ENCODE data around the gene TMEM115. TPM values are rescaled to one million over a fixed set of nuclear protein-coding genes. Genes with fewer than 3 reads are reported as not detected.

Gene TMEM115
- total RNA-seq, 4 donors from 2014 or later: 24.2 to 41.6 (median 30.6) TPM

DNA sequence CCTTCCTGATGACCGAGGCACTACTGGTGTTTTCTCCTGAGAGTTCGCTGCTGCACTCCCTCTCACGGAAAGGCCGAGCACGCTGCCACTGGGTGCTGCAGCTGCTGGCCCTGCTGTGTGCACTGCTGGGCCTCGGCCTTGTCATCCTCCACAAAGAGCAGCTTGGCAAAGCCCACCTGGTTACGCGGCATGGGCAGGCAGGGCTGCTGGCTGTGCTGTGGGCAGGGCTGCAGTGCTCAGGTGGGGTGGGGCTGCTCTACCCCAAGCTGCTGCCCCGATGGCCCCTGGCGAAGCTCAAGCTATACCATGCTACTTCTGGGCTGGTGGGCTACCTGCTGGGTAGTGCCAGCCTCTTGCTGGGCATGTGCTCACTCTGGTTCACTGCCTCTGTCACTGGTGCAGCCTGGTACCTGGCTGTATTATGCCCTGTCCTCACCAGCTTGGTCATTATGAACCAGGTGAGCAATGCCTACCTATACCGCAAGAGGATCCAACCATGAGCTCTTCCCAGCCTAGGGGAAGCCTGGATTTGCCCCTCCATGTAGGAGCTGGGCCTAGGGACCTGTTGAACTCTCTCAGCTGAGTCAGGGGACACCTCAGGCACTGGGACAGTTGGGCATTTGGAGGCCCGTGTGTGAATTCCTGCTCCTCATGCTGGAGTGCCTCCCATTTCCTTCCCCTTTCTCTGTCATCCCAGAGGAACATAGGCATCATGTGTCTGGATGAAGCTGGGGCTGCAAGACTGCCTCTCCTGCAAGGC is 5.9 kb downstream of the TMEM115 start:
- no peak for TF ChIP-seq POLR2A (IDR thresholded peaks at IDR 0.05)
- TF ChIP-seq, protein P1, sequence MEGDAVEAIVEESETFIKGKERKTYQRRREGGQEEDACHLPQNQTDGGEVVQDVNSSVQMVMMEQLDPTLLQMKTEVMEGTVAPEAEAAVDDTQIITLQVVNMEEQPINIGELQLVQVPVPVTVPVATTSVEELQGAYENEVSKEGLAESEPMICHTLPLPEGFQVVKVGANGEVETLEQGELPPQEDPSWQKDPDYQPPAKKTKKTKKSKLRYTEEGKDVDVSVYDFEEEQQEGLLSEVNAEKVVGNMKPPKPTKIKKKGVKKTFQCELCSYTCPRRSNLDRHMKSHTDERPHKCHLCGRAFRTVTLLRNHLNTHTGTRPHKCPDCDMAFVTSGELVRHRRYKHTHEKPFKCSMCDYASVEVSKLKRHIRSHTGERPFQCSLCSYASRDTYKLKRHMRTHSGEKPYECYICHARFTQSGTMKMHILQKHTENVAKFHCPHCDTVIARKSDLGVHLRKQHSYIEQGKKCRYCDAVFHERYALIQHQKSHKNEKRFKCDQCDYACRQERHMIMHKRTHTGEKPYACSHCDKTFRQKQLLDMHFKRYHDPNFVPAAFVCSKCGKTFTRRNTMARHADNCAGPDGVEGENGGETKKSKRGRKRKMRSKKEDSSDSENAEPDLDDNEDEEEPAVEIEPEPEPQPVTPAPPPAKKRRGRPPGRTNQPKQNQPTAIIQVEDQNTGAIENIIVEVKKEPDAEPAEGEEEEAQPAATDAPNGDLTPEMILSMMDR (IDR thresholded peaks at IDR 0.05): no peak
- H3K9me3 ChIP-seq: no peaks in the 10 kb centered on the region
- DNase-seq: no peak
- intact Hi-C loops (cut with DNase I): no loop called here
- H3K27me3 ChIP-seq: no peaks in the 10 kb centered on the region
- H3K4me1 ChIP-seq: peaks cover 44 to 92% (median 53%) of the 10 kb centered on the region in 3 donors
- H3K36me3 ChIP-seq: peaks cover 20 to 70% (median 28%) of the 10 kb centered on the region in 3 donors
- H3K4me3 ChIP-seq: no peak overlapping the region
- no peak overlapping the region for H3K27ac ChIP-seq
- WGBS, 2 donors: 73 to 74% methylated on average over 3 to 7 of the region's 12 CpGs

DNA sequence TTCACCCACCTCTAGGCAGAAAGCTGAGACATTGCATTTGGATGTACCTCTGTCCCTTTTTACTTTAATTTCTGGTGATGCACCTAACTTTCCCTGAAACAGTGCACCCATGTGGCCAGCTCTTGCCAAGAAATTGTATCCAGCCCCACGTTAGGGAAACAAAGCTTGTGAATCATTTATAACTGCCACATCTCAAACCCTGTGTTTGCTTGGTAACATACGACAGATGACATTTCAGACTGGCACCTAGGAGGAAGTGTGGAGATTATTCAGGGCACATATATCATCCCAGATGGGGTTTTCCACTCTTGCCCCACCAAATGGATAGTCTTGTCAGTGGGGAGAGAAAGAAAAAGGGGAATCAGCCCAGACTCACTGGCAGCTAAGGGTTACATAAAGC is 6.5 kb downstream of the TMEM115 start:
- TF ChIP-seq, protein P1 (IDR thresholded peaks at IDR 0.05): no peak
- no peak for TF ChIP-seq POLR2A (IDR thresholded peaks at IDR 0.05)
- no peaks in the 10 kb centered on the region for H3K9me3 ChIP-seq
- H3K27me3 ChIP-seq: no peaks in the 10 kb centered on the region
- no peak overlapping the region for H3K27ac ChIP-seq
- no peak overlapping the region for H3K4me3 ChIP-seq
- intact Hi-C loops (cut with DNase I): no loop called here
- peaks cover 38 to 92% (median 46%) of the 10 kb centered on the region in 3 donors for H3K4me1 ChIP-seq
- no peak for DNase-seq
- peaks cover 20 to 70% (median 27%) of the 10 kb centered on the region in 3 donors for H3K36me3 ChIP-seq
- 8 to 31% methylated on average over 2 of the region's 2 CpGs for WGBS, 2 donors

DNA sequence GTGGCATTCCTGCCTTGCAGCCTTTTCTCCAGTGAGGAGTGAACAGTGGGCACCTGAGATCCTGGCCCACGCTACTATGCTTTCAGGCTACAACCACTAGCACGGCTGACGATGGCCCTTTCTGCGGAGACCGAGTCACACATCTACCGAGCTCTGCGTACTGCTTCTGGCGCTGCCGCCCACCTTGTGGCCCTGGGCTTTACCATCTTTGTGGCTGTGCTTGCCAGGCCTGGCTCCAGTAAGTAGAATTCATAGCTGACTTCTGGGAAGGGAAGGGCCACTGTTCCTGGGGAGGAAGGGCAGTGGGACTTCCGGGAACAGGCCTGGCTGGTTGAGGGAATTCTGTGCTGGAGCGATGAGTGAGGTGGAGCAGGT is 8.0 kb downstream of the TMEM115 start:
- Histone ChIP-seq H3K9me3 (no peaks in the 10 kb centered on the region), H3K4me3 (peak overlapping the region; percentile 64 to 97 (median 79)), H3K27me3 (no peaks in the 10 kb centered on the region), H3K27ac (peak overlapping the region; percentile 87 to 99 (median 95)), H3K36me3 (peaks cover 20 to 59% (median 24%) of the 10 kb centered on the region in 3 donors), H3K4me1 (peaks cover 23 to 92% (median 32%) of the 10 kb centered on the region in 3 donors)
- 28 to 39% methylated on average over 6 to 8 of the region's 11 CpGs for WGBS, 2 donors
- DNase-seq: no peak
- TF ChIP-seq, protein P1 (IDR thresholded peaks at IDR 0.05): no peak
- TF ChIP-seq POLR2A (IDR thresholded peaks at IDR 0.05): no peak
- intact Hi-C loops (cut with DNase I): no loop called here

DNA sequence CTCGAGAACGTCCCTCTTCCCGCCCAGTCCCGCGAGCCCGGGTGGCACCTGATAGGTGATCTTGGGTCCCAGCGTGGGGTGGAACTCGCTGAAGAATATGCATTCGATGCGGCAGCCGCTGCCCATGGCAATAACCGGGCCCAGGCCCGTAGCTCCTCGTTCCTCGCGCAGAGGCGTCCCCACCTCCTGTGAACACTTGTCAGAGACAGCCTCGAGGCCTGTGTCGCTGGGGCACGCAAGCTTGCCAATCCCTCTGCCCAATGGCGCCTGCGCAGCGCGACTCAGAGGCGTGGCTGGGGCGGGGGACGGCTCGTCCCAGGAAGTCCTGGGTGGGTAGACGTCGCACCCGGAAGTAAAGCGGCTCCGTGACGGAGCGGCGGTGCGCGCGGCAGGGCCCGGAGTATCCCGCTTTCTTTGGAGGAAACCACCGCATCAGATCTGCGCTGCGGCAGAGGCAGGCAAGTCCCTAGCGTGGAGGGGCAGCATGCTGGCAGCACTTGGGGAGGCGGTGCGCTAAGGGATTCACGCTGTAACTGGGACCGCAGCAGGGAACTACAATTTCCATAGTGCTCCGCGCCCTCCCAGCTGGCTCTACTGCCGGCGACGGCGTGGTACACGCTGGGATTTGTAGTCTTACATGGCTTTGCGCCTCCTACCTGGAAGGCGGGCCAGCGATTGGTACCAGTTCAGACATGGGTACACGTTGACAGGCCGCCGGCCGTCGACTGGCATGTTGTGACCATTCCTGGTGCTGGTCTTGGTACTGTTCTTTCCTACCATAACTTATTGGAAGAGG is 8.6 kb downstream of the TMEM115 start, which contains the start of the genes CYB561D2 and NPRL2:
Gene CYB561D2 (plus strand): TSS at position 336 of the 796 bp plus-strand sequence. CDS start 572 bp downstream, outside the sequence.
Gene NPRL2 (minus strand): TSS at position 249 of the 796 bp plus-strand sequence. CDS start 123 bp downstream, at position 126.
- Histone ChIP-seq H3K9me3 (no peaks in the 10 kb centered on the region), H3K4me1 (peaks cover 21 to 92% (median 29%) of the 10 kb centered on the region in 3 donors), H3K4me3 (peak within 1 kb of the TSS; percentile 64 to 97 (median 79)), H3K27ac (peak within 1 kb of the TSS; percentile 87 to 99 (median 95)), H3K36me3 (peaks cover 20 to 54% (median 24%) of the 10 kb centered on the region in 3 donors), H3K27me3 (no peaks in the 10 kb centered on the region)
- peak in 3 of 4 donors; percentile 4 to 89 (median 88) for TF ChIP-seq POLR2A (IDR thresholded peaks at IDR 0.05)
- TF ChIP-seq, protein P1 (IDR thresholded peaks at IDR 0.05): peak in 1 of 6 experiments; percentile 2
- DNase-seq: peak; percentile 83
- intact Hi-C loops (cut with DNase I): no loop called here
- 0% methylated on average over 3 to 14 of the region's 64 CpGs for WGBS, 2 donors
